Activated CD8-positive, alpha-beta memory T cell treated with anti-CD3 and anti-CD28 coated beads, Interleukin-2, amount 10 ng/mL, durations not matched to agents 7 days and 5 days (primary cell): ENCODE measurements around the gene RASSF7. TPM values are rescaled to one million over a fixed set of nuclear protein-coding genes. Genes with fewer than 3 reads are reported as not detected.

ENCODE experiments used
- ATAC-seq: fragments of 150-1000 bp; cut with Tn5 transposase; one replicate; pipeline ENCODE4 v1.10.0; 2021; ENCODE audit warnings: moderate library complexity
- CTCF ChIA-PET: fragments of 350-600 bp; sonication (Branson Sonifier 250); formaldehyde crosslinking; loops from one replicate; lab custom pipeline; 2021; ENCODE audit warnings: antibody characterized with exemption; lab: Charles Lee
- DNase-seq: peaks from one replicate; pipeline ENCODE4 v3.0.0-alpha.2; 2020
- H3K27ac Mint-ChIP-seq: one replicate; pipeline ENCODE4 v1.8.0; 2021; ENCODE audit warnings: mild to moderate bottlenecking, mixed read lengths
- H3K27me3 Mint-ChIP-seq: one replicate; pipeline ENCODE4 v1.8.0; 2021; ENCODE audit warnings: mixed read lengths
- H3K36me3 Mint-ChIP-seq: one replicate; pipeline ENCODE4 v1.8.0; 2021; ENCODE audit warnings: mild to moderate bottlenecking, mixed read lengths
- H3K4me1 Mint-ChIP-seq: one replicate; pipeline ENCODE4 v1.8.0; 2021; ENCODE audit warnings: mixed read lengths
- H3K4me3 Mint-ChIP-seq: one replicate; pipeline ENCODE4 v1.8.0; 2021; ENCODE audit warnings: mild to moderate bottlenecking, moderate library complexity, mixed read lengths
- H3K9me3 Mint-ChIP-seq: one replicate; pipeline ENCODE4 v1.8.0; 2022; ENCODE audit warnings: low read depth, mixed read lengths
- microRNA-seq: library from miRNA; unstranded; fragments of <30 nt; microRNA quantifications from one replicate; pipeline ENCODE4 v1.2.0, GENCODE V29; 2022
- total RNA-seq, 2 experiments: library from RNA; stranded (reverse); gene quantifications; one replicate each; pipeline ENCODE4 v1.2.3, GENCODE V29; 2021

RASSF7 gene
- total RNA-seq, 2 experiments from 2014 or later: 20.8 to 32.1 TPM

DNA sequence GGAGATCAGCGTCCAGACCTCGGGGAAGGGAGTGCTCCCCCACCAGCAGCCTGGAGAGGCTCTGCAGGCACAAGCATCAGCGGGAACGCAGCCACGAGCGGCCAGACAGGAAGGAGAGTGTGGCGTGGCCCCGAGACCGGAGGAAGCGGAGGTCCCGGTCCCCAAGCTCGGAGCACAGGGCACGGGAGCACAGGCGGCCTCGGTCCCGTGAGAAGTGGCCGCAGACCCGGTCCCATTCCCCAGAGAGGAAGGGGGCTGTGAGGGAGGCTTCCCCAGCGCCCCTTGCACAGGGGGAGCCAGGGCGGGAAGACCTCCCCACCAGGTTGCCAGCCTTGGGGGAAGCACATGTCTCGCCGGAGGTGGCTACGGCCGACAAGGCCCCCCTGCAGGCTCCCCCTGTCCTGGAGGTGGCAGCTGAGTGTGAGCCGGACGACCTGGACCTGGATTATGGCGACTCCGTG, 48.1 kb downstream of the RASSF7 start:
- CTCF ChIA-PET: interaction anchor here (1.1 to 1.6 kb wide), 2 partner anchors 54 to 90 kb away, joined by 3 read pairs; no protein-coding TSS in a partner anchor
- H3K27me3 Mint-ChIP-seq: no peaks in the 10 kb centered on the region
- no peaks in the 10 kb centered on the region for H3K9me3 Mint-ChIP-seq
- DNase-seq (no peak), ATAC-seq (no peak)
- peaks cover 41% of the 10 kb centered on the region for H3K36me3 Mint-ChIP-seq
- peaks cover 10% of the 10 kb centered on the region for H3K4me1 Mint-ChIP-seq
- peak overlapping the region; percentile 49 for H3K27ac Mint-ChIP-seq
- H3K4me3 Mint-ChIP-seq: no peak overlapping the region

DNA sequence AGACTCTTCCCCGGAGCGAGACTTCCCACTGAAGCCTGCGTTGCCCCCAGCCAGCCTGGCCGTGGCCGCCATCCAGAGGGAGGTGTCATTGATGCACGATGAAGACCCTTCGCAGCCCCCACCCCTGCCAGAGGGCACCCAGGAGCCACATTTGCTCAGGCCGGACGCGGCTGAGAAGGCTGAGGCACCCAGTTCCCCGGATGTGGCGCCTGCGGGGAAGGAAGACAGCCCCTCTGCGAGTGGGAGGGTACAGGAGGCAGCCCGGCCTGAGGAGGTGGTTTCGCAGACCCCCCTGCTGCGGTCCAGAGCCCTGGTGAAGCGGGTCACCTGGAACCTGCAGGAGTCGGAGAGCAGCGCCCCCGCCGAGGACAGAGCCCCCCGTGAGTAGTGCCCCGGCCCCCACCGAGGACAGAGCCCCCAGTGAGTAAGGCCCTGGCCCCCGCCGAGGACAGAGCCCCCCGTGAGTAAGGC, 48.6 kb downstream of the RASSF7 start:
- Mint-ChIP-seq H3K4me3 (no peak overlapping the region), H3K27ac (no peak overlapping the region), H3K36me3 (peaks cover 43% of the 10 kb centered on the region), H3K27me3 (no peaks in the 10 kb centered on the region), H3K9me3 (no peaks in the 10 kb centered on the region), H3K4me1 (peaks cover 11% of the 10 kb centered on the region)
- DNase-seq (no peak), ATAC-seq (no peak)
- CTCF ChIA-PET: interaction anchor here (1.6 kb wide), 1 partner anchor 90 kb away, joined by 3 read pairs; no protein-coding TSS in a partner anchor

DNA sequence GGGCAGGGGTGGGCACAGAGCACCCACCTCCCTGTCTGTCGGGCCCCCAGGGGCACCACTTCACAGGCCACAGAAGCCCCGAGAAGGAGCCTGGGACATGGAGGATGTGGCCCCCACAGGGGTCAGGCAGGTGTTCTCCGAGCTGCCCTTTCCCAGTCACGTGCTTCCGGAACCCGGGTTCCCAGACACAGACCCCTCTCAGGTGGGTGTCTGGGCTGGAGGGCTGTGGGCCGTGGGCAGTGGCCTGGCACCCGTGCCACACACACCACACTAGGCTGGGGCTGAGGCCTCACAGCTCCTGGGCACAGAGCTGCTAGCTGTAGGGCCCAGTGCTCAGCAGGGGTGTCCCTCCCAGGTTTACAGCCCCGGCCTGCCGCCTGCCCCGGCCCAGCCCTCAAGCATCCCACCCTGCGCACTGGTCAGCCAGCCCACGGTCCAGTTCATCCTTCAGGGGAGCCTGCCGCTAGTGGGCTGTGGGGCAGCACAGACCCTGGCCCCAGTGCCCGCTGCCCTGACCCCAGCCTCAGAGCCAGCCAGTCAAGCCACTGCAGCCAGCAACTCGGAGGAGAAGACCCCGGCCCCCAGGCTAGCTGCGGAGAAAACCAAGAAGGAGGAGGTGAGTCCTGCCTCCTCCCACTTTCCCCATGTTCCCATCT, 49.5 kb downstream of the RASSF7 start:
- Mint-ChIP-seq H3K27me3 (no peaks in the 10 kb centered on the region), H3K4me3 (no peak overlapping the region), H3K4me1 (peaks cover 14% of the 10 kb centered on the region), H3K9me3 (no peaks in the 10 kb centered on the region), H3K36me3 (peaks cover 44% of the 10 kb centered on the region), H3K27ac (no peak overlapping the region)
- no peak for DNase-seq
- CTCF ChIA-PET: no interaction called here
- ATAC-seq: no peak

DNA sequence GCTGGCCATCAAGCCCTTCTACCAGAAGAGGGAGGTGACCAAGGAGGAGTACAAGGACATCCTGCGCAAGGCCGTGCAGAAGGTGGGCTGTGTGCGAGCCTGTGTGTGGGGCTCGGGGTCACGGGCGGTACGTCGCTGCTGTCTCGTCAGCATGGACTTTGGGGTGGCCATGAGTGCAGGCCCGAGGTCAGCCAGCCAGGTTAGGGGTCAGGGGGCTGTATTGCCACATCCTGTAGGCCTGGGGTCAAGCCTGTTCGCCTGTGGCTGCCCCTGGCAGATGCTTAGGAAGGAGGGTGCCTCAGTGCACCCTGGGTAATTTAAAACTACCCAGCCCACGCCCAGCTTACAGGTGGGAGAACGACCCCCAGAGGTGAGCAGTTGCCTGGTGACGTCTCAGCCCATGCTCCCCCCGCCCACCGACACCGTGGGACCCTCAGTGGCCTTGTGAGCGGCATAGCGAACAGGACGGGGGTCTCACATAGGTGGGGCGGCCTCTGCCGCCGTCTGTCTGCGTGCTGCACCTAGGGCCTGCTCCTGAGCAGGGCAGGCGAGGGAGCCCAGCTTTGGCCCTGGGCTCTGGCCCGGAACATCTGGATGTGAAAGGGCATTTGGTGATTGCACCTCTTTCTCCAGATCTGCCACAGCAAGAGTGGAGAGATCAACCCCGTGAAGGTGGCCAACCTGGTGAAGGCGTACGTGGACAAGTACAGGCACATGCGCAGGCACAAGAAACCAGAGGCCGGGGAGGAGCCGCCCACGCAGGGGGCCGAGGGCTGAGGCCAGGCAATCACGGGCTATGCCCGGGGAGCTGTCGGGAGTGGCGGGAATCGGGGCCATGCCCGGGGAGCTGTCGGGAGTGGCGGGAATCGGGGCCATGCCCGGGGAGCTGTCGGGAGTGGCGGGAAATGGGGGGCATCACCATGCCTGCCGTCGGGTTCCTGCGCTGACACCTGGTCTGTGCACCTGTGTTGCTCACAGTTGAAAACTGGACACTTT, 50.5 kb downstream of the RASSF7 start:
- CTCF ChIA-PET: interaction anchor here (1.1 to 1.9 kb wide), 4 partner anchors 8 to 58 kb away, joined by 3 to 6 read pairs (median 4); no protein-coding TSS in a partner anchor
- peak overlapping the region; percentile 68 for H3K27ac Mint-ChIP-seq
- peaks cover 15% of the 10 kb centered on the region for H3K4me1 Mint-ChIP-seq
- H3K36me3 Mint-ChIP-seq: peaks cover 46% of the 10 kb centered on the region
- ATAC-seq (no peak), DNase-seq (peak; percentile 48)
- H3K27me3 Mint-ChIP-seq: no peaks in the 10 kb centered on the region
- no peaks in the 10 kb centered on the region for H3K9me3 Mint-ChIP-seq
- no peak overlapping the region for H3K4me3 Mint-ChIP-seq

DNA sequence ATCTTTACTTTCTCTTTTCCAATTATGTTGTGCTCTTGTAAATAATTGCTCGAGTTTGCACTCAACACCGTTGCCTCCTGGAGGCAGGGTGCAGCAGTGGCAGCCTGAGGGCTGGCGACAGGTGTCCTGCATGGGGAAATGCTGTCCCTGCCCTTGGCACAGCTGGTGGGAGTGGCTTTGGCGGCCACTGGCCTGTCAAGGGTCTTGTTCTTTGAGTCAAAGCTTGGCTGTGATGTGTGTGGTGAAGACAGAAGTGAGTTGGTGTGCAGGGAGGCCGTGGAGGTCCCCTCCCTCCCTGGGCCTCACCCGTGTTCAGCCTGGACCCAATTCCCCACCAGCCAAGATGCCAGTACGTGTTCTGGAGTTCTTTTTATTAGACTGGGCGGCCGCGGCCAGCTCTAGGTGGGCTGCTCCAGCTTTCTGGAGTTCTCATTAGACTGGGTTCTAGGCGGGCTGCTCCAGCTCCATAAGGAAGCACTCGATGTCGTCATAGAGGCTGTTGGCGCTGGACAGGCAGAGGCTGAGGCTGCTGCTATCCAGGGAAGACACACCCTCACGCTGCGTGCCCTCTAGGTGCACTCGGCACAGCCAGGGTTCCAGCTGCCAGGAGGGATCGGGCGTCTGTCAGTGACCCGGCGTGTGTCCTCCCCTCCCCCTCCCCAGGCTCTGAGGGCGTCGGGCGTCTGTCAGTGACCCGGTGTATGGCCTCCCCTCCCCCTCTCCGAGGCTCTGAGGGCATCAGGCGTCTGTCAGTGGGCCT, 51.6 kb downstream of the RASSF7 start:
- ATAC-seq (no peak), DNase-seq (peak; percentile 70)
- Mint-ChIP-seq H3K36me3 (peaks cover 38% of the 10 kb centered on the region), H3K9me3 (no peaks in the 10 kb centered on the region), H3K4me3 (peak overlapping the region; percentile 47), H3K27me3 (no peaks in the 10 kb centered on the region), H3K27ac (peak overlapping the region; percentile 82), H3K4me1 (peaks cover 19% of the 10 kb centered on the region)
- CTCF ChIA-PET: interaction anchor here (0.6 to 1.9 kb wide), 5 partner anchors 9 to 59 kb away, joined by 3 to 6 read pairs (median 3); no protein-coding TSS in a partner anchor

DNA sequence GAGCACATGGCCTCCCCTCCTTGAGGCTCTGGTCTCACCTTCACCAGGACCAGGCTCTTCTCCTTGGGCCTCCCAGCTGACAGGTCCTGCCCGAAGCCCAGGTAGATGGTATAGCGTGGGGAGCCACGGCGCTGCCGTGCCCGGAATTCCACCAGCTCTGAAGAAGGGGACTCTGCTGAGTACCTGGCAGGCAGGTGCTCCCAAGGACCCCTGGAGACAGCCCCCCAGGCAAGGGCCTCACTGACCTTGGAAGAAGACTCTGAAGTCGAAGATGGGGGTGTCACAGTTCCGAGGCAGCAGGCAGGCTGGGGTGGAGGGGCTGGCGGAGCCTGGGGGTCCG, 52.2 kb downstream of the RASSF7 start:
- H3K4me3 Mint-ChIP-seq: no peak overlapping the region
- H3K27ac Mint-ChIP-seq: peak overlapping the region; percentile 82
- H3K27me3 Mint-ChIP-seq: no peaks in the 10 kb centered on the region
- DNase-seq (peak; percentile 44), ATAC-seq (no peak)
- peaks cover 38% of the 10 kb centered on the region for H3K36me3 Mint-ChIP-seq
- CTCF ChIA-PET: interaction anchor here (1.5 to 1.9 kb wide), 2 partner anchors 9 to 25 kb away, joined by 5 to 6 read pairs; no protein-coding TSS in a partner anchor
- no peaks in the 10 kb centered on the region for H3K9me3 Mint-ChIP-seq
- H3K4me1 Mint-ChIP-seq: peaks cover 19% of the 10 kb centered on the region

DNA sequence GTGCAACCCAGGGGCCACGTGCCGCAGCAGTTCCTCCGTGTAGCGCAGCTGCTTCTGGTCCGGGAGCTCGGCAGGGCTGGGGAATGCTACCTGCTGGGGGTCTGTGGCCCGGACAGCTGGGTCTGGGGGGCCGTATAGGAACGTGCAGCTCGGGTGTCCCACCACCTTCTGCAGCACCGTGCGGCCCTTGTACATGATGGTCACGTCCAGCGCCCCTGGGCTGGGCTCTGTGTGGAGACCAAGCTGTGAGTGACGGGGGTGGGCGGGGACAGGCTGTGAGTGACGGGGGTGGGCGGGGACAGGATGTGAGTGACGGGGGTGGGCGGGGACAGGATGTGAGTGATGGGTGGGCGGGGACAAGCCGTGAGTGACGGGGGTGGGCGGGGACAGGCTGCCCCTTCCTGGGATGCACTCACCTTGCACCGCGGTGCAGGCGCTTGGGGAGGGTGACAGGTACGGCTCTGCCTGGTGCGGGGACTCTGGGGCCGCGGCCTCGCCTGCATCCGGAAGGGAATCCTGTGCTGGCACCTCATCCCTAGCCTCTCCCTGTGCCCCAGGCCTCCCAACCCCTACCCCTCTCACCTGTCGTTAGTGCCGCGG, 52.7 kb downstream of the RASSF7 start:
- H3K27me3 Mint-ChIP-seq: no peaks in the 10 kb centered on the region
- peak overlapping the region; percentile 99 for H3K27ac Mint-ChIP-seq
- ATAC-seq (peak; percentile 32), DNase-seq (peak; percentile 92)
- peaks cover 38% of the 10 kb centered on the region for H3K36me3 Mint-ChIP-seq
- H3K4me3 Mint-ChIP-seq: peak overlapping the region; percentile 98
- CTCF ChIA-PET: interaction anchor here (1.9 kb wide), 1 partner anchor 26 kb away, joined by 5 read pairs; no protein-coding TSS in a partner anchor
- H3K9me3 Mint-ChIP-seq: no peaks in the 10 kb centered on the region
- peaks cover 19% of the 10 kb centered on the region for H3K4me1 Mint-ChIP-seq

Small RNA genes within 50 kb of the gene (microRNA-seq; reads per million reads assigned to microRNA genes)
- 517 reads per million, percentile 80 among the genes with 10 or more reads in this experiment for gene MIR210

Other genes starting within 250 kb of the RASSF7 start
- gene IFITM1, start 246.9 kb upstream of the RASSF7 start, total RNA-seq: 100 to 1,000 TPM; 459 to 909 TPM
- 100 to 1,000 TPM in 1 of 2 experiments, 10 to 100 TPM in 1; 53.7 to 166 TPM for gene IFITM3, start 240.1 kb upstream of the RASSF7 start, total RNA-seq
- gene B4GALNT4, start 191.5 kb upstream of the RASSF7 start, total RNA-seq: under 1 TPM in 1 of 2 experiments, not detected in 1; 0.32 TPM
- gene PKP3, start 166.8 kb upstream of the RASSF7 start, total RNA-seq: under 1 TPM; 0.09 to 0.18 TPM
- 100 to 1,000 TPM in 1 of 2 experiments, 10 to 100 TPM in 1; 96.2 to 198 TPM for gene SIGIRR, start 146.0 kb upstream of the RASSF7 start, total RNA-seq
- 10 to 100 TPM; 33.0 to 79.4 TPM for gene ANO9, start 119.0 kb upstream of the RASSF7 start, total RNA-seq
- 10 to 100 TPM; 26.6 to 31.2 TPM for gene PTDSS2, start 110.7 kb upstream of the RASSF7 start, total RNA-seq
- gene RNH1, start 53.7 kb upstream of the RASSF7 start, total RNA-seq: 100 to 1,000 TPM in 1 of 2 experiments, 10 to 100 TPM in 1; 98.4 to 113 TPM
- 10 to 100 TPM; 50.7 to 53.8 TPM for gene HRAS, start 25.4 kb upstream of the RASSF7 start, total RNA-seq
- gene LRRC56, start 23.4 kb upstream of the RASSF7 start, total RNA-seq: 1 to 10 TPM; 1.7 to 2.1 TPM
- gene LMNTD2, start 232 bp upstream of the RASSF7 start, total RNA-seq: 1 to 10 TPM in 1 of 2 experiments, under 1 TPM in 1; 0.23 to 1.3 TPM
- gene PHRF1, start 15.5 kb downstream of the RASSF7 start, total RNA-seq: 10 to 100 TPM; 60.2 to 62.0 TPM
- gene IRF7, start 55.0 kb downstream of the RASSF7 start, total RNA-seq: 100 to 1,000 TPM; 146 to 267 TPM
- gene CDHR5, start 64.0 kb downstream of the RASSF7 start, total RNA-seq: not detected
- gene SCT, start 66.2 kb downstream of the RASSF7 start, total RNA-seq: not detected
- under 1 TPM; 0.16 to 0.41 TPM for gene DRD4, start 76.3 kb downstream of the RASSF7 start, total RNA-seq
- gene DEAF1, start 134.3 kb downstream of the RASSF7 start, total RNA-seq: 10 to 100 TPM; 39.0 to 40.1 TPM
- 10 to 100 TPM; 23.5 to 26.0 TPM for gene TMEM80, start 134.8 kb downstream of the RASSF7 start, total RNA-seq
- 10 to 100 TPM; 17.4 to 20.2 TPM for gene EPS8L2, start 145.3 kb downstream of the RASSF7 start, total RNA-seq
- gene TALDO1, start 186.5 kb downstream of the RASSF7 start, total RNA-seq: 100 to 1,000 TPM; 249 to 293 TPM
- gene GATD1, start 216.5 kb downstream of the RASSF7 start, total RNA-seq: 10 to 100 TPM; 62.4 to 79.4 TPM
- 1 to 10 TPM; 1.3 to 3.7 TPM for gene CEND1, start 229.1 kb downstream of the RASSF7 start, total RNA-seq
- gene SLC25A22, start 237.3 kb downstream of the RASSF7 start, total RNA-seq: 10 to 100 TPM; 49.4 to 54.7 TPM
- gene PIDD1, start 244.3 kb downstream of the RASSF7 start, total RNA-seq: 10 to 100 TPM; 42.4 to 59.8 TPM
- gene RPLP2, start 249.0 kb downstream of the RASSF7 start, total RNA-seq: 1,000 to 10,000 TPM; 1,844 to 1,872 TPM